HG03378 (cell line): ENCODE results near the gene ATP9B.

Source experiments
- ATAC-seq: cut with Tn5 transposase; IDR thresholded peaks from one replicate; pipeline ENCODE4 v1.9.1; 2021; ENCODE audit warnings: mild to moderate bottlenecking, moderate library complexity; ENCODE audit not compliant: unreplicated experiment

ATP9B gene

DNA sequence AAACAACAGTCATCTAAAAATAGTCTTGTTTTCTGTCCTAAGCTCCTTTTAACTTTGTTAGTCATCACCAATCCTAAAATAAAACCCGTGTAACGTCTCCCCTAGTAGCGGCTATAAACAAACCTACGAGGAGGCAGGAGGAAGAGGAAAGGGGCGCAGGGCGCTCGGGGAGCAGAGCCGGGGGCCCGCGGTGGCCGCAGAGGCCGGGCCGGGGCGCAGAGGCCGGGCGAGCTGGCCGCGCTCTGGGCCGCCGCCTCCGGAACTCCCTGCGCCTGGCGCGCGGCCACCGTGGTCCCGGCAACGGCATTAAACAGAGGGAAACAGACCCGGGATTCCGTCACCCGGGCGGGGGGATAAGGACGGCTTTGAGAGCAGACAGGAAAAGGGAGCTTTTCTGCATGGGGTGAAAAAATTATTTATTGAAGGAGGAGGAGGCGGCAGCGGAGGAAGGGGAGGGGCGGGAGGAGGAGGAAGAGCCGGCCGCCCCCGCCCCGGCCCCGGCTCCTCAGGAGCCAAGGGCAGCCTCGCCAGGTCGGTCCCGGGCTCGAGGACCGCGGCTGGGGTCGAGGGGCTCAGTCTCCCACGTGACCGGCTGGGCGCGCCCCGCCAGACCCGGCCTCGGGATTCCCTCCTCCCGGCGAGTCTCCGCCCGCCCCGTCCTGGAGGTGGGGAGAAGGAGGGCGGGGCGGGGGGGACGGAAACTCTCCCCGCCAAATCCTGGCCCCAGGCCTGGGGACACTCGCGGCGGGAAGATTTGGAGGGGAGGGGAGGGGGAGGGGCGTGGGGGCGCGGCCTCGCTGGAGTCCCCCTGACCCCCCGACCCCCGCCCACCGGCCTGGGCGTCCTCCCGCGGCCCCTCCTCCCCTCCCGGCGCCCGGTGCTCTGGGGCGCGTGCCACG, 324.7 kb downstream of the ATP9B start:
- no peak for ATAC-seq

DNA sequence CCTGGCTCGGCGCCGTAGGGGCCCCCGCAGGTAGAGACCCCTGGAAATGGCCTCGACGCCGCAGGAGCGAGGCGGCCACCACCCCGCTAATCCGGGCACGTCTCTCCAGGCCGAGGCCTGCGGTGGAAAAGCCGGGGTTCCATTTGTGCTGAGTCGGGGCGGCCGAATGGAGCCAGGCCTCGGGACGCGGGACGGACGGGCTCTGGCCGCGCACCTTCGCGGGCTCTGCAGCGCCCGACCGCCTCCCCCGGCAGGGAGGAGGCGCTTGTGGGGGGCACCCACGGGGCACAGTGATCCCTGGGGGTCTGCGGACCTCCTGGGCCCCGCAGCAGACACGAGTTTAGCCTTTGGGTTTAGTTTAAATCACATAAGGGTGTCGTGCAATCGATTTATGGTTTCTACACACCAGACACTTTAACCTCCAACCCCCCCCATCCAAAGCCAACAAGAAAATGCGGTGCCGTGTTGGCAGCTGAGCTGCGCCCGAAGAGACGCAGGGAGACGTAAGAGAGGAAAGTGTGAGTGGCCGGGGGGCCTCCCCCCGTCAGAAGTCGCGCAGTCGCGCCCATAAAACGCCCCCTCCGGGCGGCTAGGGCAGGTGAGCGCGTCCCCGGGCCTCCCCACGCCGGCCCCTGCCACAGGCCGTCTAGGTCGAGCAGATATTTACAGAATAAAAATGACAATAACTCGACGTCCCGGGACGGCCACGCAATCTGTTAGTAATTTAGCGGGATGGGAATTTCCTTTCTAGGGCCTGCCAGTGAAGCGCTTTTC, 325.5 kb downstream of the ATP9B start:
- ATAC-seq = no peak

DNA sequence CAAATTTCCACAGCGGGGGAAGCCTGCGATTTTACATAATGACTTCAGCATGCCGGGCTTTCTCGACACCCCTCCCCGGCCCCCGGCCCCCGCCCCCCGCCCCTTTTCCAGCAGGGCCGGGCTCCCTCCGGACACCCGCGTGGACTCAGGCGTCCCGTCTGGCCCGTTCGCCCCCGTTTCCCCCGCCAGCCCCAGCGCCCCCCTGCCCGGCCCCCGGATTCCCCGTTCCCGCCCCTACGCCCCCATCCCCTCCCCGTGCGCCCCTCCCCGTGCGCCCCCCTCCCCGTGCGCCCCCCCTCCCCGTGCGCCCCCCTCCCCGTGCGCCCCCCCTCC, 326.1 kb downstream of the ATP9B start:
- ATAC-seq = no peak

DNA sequence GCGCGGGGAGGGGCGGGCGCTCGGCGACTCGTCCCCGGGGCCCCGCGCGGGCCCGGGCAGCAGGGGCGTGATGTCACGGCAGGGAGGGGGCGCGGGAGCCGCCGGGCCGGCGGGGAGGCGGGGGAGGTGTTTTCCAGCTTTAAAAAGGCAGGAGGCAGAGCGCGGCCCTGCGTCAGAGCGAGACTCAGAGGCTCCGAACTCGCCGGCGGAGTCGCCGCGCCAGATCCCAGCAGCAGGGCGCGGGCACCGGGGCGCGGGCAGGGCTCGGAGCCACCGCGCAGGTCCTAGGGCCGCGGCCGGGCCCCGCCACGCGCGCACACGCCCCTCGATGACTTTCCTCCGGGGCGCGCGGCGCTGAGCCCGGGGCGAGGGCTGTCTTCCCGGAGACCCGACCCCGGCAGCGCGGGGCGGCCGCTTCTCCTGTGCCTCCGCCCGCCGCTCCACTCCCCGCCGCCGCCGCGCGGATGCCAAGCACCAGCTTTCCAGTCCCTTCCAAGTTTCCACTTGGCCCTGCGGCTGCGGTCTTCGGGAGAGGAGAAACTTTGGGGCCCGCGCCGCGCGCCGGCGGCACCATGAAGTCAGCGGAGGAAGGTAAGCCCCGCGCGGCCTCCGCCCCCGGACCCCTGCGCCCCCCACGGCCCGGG, 326.7 kb downstream of the ATP9B start, which contains the start of gene NFATC1:
TSS of gene NFATC1 (plus strand) at position 170 of the 644 bp plus-strand sequence. CDS start at position 465, 295 bp downstream.
- ATAC-seq = no peak

DNA sequence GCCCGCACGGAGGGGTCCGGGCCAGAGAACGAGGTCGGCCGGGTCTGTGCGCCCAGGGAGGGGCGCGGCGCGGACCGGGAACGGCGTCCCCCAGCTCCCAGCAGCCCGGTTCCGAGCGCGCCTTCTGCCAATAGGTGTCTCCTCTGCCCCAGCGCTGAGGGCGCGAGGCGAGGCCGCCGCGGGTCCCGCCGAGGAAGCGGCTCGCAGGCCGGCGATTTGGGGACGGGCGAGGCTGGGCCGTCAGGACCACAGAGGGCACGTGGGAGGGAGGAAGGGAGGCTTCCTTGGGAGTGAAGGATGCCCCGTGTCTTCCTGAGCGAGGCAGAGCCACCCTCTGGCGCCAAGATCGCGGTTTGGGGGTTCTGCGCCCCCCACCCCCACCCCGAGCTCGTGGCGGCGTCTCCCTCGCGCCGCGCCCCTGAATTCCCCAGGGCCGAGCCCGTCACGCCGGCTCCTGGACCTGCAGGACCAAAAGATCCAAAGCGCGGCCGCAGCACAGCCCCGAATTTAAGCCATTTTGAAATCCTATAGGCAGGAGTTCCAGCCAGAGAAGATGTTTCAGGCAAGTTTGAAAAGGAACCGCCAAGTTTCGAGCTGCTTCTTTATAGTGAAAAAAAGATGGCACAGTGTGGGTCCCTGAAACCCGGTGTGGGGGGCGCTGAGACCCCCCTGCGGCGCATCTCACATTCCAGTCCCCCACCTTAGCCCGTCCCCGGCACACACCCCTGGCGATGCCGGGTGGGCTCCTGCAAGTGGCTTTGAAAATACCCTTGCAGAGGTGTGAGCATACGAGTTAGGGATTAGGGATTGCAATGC, 327.4 kb downstream of the ATP9B start:
- ATAC-seq = no peak

DNA sequence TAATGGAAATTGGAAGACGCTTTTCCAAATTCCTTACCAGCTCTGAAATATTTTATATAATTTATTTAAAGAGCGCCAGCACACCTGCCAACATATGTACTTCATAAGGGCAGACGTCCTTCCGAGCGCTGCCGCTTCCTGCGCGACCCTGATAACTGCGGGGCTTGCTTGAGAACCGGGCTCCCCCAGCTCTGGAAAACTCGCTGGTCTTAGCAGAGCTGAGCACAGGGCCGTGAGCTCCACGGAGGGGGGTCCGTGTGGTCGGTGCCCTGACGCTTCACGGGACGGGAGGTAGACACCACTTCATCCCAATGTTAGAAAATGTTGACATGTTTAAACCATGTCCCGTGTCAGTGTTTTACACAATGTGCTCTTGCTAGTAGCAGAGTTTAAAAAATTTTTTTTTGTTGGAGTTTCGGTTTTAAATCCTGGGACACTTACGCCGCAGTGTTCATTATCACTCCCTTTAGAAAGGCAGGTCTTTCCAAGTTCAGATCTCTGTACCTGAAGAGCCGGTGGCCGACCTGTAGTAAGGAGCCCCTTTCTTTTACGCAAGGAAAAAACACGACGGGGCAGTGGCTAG, 328.1 kb downstream of the ATP9B start:
- ATAC-seq = no peak

- ATAC-seq = no peak
Observed at GRCh38 chr18:79397830-79398761, 328.9 kb downstream of the ATP9B start.

DNA sequence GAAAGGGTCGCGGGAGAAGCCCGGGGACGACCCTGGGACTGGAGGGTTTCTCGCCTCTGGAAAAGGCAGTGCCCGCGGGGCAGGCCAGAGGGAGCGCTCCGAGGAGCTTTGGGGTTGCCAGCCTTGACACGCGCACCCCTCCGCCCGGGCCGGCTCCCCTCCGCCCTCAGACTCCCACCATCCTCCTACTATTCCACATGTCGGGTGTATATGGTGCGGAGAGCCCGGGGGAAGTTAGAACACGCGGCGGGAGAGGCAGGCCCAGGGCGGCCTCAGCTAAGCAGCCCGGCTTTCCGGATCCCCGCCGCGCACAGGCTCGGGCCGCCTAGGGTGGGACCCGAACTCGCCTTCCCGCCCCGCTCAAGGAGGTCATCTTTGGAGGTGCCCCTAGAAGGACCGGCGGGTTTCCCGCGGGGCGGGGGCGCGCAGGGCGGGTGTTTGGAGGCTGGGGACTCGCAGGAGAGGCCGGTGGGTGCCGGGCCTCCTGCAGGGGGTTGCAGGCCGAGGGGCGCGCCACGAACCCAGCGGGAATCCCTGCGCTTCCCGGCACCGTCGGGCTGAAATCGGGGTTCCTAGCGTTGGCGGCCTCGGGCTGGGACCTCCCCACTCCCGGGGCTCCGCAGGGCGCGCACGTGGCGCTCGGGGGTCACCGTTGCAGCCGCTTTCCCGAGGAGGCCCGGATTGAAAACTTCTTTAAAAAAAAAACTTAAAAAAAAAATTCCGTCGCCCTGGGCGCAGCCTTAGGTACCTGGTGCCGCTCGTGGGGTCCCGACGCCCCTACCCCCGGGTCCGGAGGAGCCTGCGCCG, 330.3 kb downstream of the ATP9B start:
- ATAC-seq = no peak

- ATAC-seq = no peak
Observed at GRCh38 chr18:79400091-79400590, 330.9 kb downstream of the ATP9B start.

DNA sequence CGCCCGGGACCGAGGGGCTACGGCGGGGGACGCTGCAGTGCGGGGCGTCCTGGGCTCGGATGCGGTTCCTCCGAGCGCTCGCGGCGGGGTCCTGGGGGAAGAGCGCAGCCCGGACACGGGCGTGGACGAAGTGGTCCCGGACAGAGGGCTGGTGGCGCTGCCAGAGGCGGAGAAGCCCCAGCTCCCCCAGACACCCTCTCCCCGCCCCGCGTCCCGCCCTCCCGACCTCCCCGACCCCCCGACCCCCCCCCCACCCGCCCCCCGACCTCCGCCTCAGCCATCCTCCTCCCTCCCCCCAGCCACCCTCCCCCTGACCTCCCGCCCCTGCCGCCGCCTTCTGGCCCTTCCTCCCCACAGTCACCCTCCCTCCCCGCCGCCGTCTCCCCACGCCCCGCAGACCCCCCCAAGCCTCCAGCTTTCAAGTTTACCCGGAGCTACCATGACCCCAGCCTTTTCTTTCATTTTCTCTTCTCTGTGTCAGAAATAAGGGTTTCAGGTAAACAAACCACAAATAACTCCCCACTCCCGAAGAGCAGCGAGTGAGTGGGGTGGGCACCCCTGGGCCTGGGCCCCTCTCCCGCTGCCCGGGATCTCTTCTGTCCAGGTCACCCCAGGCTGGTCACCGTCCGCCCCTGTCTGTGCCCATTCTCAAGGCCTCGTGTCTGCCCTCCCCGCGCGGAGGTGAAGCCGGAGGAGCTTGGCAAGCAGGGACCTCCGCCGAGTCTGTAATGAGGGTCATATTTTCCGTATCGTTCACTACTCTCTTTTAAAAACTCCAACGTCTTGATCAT, 331.6 kb downstream of the ATP9B start:
- ATAC-seq = no peak

DNA sequence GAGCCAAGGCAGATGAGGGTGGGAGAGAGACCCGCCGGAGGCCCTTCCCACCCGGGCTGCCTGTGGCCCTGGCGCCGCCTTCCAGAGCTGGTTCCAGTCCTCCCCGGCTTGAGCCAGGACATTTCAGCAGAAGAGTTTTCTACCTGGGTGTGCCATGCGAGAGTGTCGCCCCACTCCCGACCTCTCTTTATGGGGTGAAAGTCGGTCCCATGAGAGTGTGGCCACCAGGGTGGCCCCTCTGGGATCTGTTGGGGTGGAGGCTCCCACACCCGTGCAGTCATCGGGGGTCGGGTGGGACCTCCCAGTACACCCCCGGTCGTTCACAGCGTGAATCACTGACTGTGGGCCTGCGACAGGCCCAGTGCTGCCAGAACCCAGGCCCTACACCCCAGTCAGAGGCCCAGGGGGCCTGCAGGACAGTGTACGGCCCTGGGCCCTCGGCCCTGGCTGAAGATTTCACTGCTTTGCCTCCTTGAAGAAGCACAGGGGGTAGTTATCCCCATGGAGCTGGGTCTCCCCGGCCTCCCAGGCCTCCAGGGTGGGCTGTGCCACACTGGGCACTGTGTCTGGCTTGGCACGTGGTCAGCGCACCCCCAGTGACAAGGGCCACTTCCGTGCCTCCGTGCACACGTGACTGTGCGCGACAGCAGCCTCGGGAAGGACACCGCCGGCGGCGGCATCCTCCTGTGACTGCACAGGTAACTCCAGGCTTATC, 332.5 kb downstream of the ATP9B start:
- ATAC-seq = no peak

GRCh38 chr18:79402209-79402576, 333.0 kb downstream of the ATP9B start:
- ATAC-seq = no peak

DNA sequence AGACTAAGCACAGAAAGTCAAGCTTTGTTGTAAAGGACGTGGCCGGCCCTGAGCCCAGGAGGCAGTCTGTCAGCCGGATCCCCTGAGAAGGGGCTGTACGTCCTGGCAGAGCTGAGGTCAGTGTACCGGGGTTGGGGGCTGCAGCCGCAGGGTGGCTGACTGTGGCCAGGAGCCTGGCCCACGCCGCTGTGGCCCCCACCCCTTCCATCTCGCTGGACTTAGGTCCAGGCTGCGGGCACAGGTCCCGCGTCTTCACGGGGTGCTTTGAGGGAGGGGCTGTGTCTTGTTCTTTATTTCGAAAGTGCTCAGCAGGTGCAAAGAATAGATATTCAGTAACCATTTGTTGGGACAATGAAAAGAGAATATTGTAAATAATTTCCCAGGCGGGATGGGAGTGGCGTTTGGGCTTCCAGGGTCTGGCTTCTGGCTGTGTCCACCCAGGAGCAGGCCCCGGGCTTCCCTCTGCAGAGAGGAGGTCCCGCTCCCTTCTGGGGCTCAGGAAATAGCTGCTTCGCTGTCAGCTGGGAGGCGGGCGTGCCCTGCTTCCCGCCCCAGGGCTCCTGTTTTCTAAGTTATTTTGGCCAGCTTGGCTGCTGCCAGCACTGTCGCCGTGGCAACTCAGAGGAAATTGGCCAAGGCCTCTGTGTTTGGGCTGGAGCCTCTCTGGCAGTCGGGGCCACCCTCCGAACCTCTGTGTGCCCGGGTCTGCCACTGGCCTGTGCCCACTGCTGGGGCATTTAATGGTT, 334.0 kb downstream of the ATP9B start:
- no peak for ATAC-seq

DNA sequence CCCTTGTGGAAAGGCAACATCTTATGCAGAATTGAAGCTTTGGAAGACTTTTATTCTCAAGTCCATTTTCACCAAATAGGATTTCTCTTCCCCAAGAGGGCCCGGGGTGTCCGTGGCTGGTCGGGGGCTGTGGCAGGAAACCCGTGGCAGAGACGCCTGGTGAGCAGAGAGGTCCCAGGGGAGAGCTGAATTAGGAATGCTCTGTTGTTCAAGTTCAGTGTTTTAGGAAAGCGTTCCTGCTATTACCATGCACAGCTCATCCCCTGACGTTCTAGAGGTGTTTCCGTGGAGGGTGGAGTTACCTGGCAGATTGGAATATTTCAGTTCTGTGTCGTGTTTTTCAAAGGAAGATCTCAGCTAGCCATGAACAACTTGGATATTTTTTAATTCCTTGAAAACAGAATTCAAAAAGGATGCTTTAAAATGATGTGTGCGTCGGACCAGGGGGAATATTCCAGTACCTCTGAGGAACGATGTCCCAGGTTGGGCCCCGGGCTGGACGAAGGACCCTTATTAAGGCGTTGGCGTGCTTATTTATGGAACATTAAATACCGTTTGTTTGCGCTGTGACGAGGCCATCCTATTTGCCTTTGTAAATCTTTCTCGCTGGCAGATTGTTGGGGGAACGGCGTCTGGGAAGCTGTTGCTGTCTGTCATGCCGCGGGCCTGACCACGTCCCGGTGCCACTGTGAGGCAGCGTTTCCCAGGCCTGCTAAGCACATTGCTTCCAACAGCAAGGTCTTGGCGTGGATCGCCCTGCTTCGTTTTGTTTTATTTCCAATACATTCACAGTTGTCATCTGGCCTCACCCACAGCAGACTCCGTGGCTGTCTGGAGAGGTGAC, 334.8 kb downstream of the ATP9B start:
- no peak for ATAC-seq

DNA sequence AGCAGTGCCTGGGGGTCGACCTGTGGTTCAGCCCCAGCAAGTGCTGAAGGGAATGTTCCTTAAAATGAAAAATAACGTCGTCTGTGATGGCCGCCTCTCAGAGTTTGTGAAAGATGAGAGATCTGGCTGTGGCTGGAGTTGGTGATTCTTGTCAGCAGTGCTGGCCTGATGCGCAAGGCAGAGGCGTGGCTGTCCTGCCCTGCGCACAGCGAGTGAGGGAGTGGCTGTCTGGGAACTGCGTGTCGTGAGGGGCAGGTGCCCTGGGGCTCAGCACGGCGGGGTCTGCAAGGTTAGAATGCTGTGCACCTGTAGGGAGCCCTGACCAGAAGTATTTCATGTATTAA, 335.3 kb downstream of the ATP9B start:
- no peak for ATAC-seq
